Measurements from ENCODE around the gene GLRX. TPM values are rescaled to one million over a fixed set of nuclear protein-coding genes. Genes with fewer than 3 reads are reported as not detected.

The GLRX gene
- polyA plus RNA-seq, 3 donors = 386 to 603 (median 555) TPM

- H3K4me1 Mint-ChIP-seq = peaks cover 49% of the 10 kb centered on the region
- Histone ChIP-seq H3K79me2 (ENCODE audit: insufficient read depth, low read length) (no peaks in the 10 kb centered on the region), H2AFZ (ENCODE audit: insufficient read depth, low read depth, low read length, poor library complexity, severe bottlenecking) (no peak overlapping the region), H3K9ac (ENCODE audit: insufficient read depth, low read length, poor library complexity, severe bottlenecking) (no peak overlapping the region), H3K9me3 (replicated peaks in 1 of 2; ENCODE audit: control insufficient read depth in 1 of 2, insufficient read depth in 1 of 2, low read length in 2 of 2) (no peaks in the 10 kb centered on the region), H3K27ac (ENCODE audit: low read depth in 1 of 2, low read length in 2 of 2) (no peak overlapping the region), H3K4me1 (ENCODE audit: control insufficient read depth in 1 of 2, insufficient read depth in 2 of 2, low read length in 2 of 2) (peaks cover 39 to 41% of the 10 kb centered on the region in 2 donors), H4K20me1 (ENCODE audit: insufficient read depth, low read length) (no peaks in the 10 kb centered on the region), H3K36me3 (replicated peaks in 1 of 2; ENCODE audit: control insufficient read depth in 1 of 2, insufficient read depth in 2 of 2, low read length in 2 of 2) (no peaks in the 10 kb centered on the region), H3K4me2 (replicated peaks; ENCODE audit: extremely low read depth, low read length, poor library complexity, severe bottlenecking) (no peak overlapping the region), H3K27me3 (ENCODE audit: control insufficient read depth in 2 of 2, insufficient read depth in 2 of 2, low read length in 2 of 2) (no peaks in the 10 kb centered on the region), H3K4me3 (replicated peaks in 1 of 3; ENCODE audit: low read depth in 2 of 3, low read length in 3 of 3) (no peak overlapping the region)
- no CpG with 5 or more reads among the region's 3 CpGs for WGBS (ENCODE audit: insufficient coverage)
- intact Hi-C loops (cut with micrococcal nuclease) = loop anchor here (2.0 to 5.0 kb wide), 4 partner anchors 65 to 288 kb away; partner anchors contain the start of genes RFESD (in 2 of the 2) and ARSK (in 1 of the 2)
- H3K36me3 Mint-ChIP-seq = no peaks in the 10 kb centered on the region
- peaks cover 0 to 3% (median 0%) of the 10 kb centered on the region in 7 donors for H3K9me3 Mint-ChIP-seq
- H3K27ac Mint-ChIP-seq = peak overlapping the region in 1 of 7 donors; percentile 10
- no peak overlapping the region for H3K4me3 Mint-ChIP-seq
- TF ChIP-seq CTCF (IDR thresholded peaks at IDR 0.05) = no peak
- peaks cover 1 to 2% (median 2%) of the 10 kb centered on the region in 3 donors for H3K27me3 Mint-ChIP-seq (ENCODE audit: low read depth in 3 of 3)
- DNase-seq = no peak
These were observed 22.9 kb upstream of the GLRX start for GRCh38 chr5:95845391-95845790.

- H3K9me3 Mint-ChIP-seq = peaks cover 0 to 3% (median 0%) of the 10 kb centered on the region in 7 donors
- Histone ChIP-seq H3K4me2 (replicated peaks; ENCODE audit: extremely low read depth, low read length, poor library complexity, severe bottlenecking) (peak overlapping the region; percentile 40), H3K27ac (ENCODE audit: low read depth in 1 of 2, low read length in 2 of 2) (peak overlapping the region in 1 of 2 donors; percentile 82), H3K36me3 (replicated peaks in 1 of 2; ENCODE audit: control insufficient read depth in 1 of 2, insufficient read depth in 2 of 2, low read length in 2 of 2) (no peaks in the 10 kb centered on the region), H3K4me1 (ENCODE audit: control insufficient read depth in 1 of 2, insufficient read depth in 2 of 2, low read length in 2 of 2) (peaks cover 55 to 57% of the 10 kb centered on the region in 2 donors), H2AFZ (ENCODE audit: insufficient read depth, low read depth, low read length, poor library complexity, severe bottlenecking) (no peak overlapping the region), H3K4me3 (replicated peaks in 1 of 3; ENCODE audit: low read depth in 2 of 3, low read length in 3 of 3) (peak overlapping the region in 1 of 3 experiments; percentile 41), H3K9me3 (replicated peaks in 1 of 2; ENCODE audit: control insufficient read depth in 1 of 2, insufficient read depth in 1 of 2, low read length in 2 of 2) (no peaks in the 10 kb centered on the region), H3K79me2 (ENCODE audit: insufficient read depth, low read length) (no peaks in the 10 kb centered on the region), H3K27me3 (ENCODE audit: control insufficient read depth in 2 of 2, insufficient read depth in 2 of 2, low read length in 2 of 2) (no peaks in the 10 kb centered on the region), H3K9ac (ENCODE audit: insufficient read depth, low read length, poor library complexity, severe bottlenecking) (no peak overlapping the region), H4K20me1 (ENCODE audit: insufficient read depth, low read length) (no peaks in the 10 kb centered on the region)
- H3K36me3 Mint-ChIP-seq = no peaks in the 10 kb centered on the region
- TF ChIP-seq CTCF (IDR thresholded peaks at IDR 0.05) = no peak
- H3K4me3 Mint-ChIP-seq = peak overlapping the region in 1 of 2 donors; percentile 68
- H3K27me3 Mint-ChIP-seq (ENCODE audit: low read depth in 3 of 3) = peaks cover 0 to 2% (median 2%) of the 10 kb centered on the region in 3 donors
- peaks cover 63% of the 10 kb centered on the region for H3K4me1 Mint-ChIP-seq
- 63% methylated on average over 1 of the region's 3 CpGs for WGBS (ENCODE audit: insufficient coverage)
- peak in 2 of 3 donors; percentile 49 to 51 for DNase-seq
- intact Hi-C loops (cut with micrococcal nuclease) = loop anchor here in 1 of 2 donors (2.0 to 5.0 kb wide), 2 partner anchors 36 to 63 kb away; no protein-coding TSS in a partner anchor
- H3K27ac Mint-ChIP-seq = peak overlapping the region; percentile 89 to 98 (median 96)
These were observed 21.3 kb upstream of the GLRX start for GRCh38 chr5:95843733-95844223.

Data from CD14-positive monocyte (primary cell).